Glomerular visceral epithelial cell (primary cell): ENCODE data around the gene CC2D1A.

Source experiments
- DNase-seq: peaks from one replicate; pipeline ENCODE4 v3.0.0-alpha.2; 2016; ENCODE audit errors: extremely low spot score

CC2D1A gene

DNA sequence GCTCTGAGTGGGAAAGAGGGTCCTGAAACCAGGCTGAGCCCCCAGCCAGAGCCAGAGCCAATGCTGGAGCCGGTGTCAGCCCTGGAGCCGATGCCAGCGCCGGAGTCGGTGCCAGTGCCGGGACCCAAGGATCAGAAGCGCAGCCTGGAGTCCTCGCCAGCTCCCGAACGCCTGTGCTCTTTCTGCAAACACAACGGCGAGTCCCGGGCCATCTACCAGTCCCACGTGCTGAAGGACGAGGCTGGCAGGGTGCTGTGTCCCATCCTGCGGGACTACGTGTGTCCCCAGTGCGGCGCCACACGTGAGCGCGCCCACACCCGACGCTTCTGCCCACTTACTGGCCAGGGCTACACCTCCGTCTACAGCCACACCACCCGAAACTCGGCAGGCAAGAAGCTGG lies 28.7 kb upstream of the CC2D1A start:
- no peak for DNase-seq

DNA sequence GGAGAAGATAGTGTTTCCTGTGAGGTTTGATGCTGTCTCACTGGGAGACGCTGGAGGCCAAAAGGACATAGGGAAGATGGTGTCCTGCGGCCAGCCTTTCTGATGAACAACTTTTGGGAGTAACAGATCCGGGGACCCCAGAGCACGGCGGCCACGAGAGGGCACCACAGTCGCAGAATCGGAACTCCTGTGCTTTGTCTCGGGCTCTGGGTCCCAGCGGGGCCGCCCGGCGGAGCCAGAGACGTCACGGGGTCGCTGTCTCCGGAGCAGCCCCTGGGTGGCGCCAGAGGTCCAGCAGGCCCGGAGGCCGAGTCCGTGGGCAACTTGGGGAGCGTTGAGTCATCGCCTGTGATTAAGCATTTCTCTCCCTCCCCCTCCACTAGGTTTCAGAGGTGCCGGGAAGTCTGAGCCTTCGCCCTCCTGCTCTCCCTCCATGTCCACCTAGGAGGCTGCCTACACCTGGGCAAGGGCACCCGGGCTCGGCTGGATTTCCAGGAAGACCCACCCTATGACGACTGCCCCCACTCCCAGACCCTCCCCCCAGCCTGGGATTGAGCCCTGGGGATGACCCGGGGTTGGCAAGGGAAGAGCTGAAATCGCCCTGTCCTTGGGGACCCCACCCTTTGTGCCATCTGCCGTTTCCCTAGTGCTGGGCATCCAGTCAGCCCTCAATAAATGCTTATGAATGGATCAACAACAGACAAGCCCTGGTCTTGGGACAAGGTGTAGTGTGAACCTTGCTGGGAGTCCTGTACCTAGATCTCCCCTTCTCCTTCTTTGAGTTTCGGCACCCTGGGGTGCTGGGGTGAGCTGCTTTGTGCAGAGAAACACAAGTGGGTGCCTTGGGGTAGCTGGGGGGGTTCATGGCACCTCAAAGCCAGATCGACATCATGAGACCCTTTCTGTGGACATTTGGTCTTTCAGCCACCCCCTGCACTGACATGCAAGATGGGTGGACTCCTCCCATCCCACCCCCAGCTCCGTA lies 25.6 kb upstream of the CC2D1A start:
- DNase-seq, result peak; percentile 98

DNA sequence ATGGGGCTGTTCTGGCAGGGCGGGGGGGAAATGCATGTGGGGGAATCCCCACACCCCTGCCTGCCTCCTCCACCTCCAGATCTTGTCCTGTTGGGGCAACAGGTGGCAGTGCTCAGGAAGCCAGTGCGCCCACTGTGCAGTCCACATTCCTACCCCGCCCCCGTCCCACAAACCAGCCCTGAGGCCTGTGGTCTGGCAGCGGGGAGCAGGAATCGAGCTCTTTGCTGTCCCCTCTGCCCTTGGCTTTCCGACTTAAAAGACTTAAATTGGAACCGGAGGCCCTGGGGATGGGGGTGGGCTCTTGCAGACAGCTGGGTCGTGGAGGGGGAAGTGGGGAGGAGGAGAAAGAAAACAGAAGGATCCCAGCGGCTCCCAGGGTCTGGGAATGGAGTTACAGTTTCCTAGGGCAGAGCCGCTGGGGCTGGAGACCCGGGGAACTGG lies 24.7 kb upstream of the CC2D1A start:
- peak; percentile 29 for DNase-seq

- DNase-seq, result no peak
These were observed 24.1 kb upstream of the CC2D1A start for GRCh38 chr19:13881692-13882418.

DNA sequence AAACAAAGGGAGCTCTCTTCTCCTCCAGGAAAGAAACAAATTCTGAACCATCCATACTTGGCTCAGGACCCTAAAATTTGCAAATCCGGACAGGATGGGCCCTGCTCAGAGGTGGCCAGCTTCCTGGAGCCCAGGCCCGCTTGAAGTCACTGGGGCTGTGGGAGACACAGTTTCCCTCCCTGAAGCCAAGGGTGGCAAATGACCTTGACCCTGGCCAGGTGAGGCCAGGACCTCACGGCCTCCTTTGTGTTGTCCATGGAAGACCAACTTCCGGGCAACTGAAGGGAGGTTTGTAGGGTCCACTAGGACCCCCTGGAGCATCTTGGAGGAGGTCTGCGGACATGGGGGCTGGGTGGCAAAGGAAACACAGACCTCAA lies 23.6 kb upstream of the CC2D1A start:
- no peak for DNase-seq

DNA sequence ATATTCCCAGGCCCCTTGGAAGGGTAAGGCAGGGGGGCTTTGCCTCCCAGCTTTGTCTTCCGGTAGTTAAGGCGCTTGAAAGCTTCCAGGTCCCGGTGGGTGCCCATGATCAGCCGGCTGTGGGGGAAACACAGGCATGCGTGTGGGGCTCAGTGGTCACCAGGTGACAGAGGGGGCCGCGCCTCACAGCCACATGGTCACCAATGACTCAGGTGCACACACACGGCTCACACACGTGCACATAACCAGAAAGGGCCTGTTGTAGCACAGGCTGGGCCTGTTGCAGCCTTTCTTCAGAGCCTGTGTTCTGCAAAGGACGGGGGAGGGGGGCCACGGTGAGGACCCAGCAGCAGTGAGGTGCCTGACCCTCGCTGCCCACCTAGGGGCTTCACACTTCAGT lies 23.2 kb upstream of the CC2D1A start:
- no peak for DNase-seq

DNA sequence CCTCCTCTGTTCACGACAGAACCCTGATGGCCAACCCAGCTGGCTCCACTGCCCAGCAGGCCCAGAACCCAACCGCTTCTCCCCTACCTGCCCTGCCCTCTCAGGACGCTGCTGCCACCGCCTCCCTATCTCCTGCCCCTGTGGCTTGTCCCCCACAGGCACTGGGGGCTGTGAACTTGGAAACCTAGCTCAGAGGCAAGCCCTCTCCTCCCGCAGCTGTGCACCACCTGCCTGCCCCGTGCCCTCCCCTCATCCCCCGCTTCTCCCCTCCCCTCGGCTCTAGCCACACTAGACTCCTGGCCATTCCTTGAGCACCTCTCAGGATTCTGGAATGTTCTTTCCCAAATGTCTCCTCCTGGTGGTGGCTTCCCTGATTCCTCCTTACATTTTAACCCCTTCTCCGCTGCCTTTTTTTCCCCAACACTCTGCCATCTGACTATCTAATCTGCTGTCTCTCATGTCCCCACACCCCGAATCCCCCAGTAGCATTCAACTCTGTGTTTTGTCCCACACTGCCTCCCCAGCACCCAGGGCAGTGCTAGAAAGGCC lies 22.4 kb upstream of the CC2D1A start:
- no peak for DNase-seq

DNA sequence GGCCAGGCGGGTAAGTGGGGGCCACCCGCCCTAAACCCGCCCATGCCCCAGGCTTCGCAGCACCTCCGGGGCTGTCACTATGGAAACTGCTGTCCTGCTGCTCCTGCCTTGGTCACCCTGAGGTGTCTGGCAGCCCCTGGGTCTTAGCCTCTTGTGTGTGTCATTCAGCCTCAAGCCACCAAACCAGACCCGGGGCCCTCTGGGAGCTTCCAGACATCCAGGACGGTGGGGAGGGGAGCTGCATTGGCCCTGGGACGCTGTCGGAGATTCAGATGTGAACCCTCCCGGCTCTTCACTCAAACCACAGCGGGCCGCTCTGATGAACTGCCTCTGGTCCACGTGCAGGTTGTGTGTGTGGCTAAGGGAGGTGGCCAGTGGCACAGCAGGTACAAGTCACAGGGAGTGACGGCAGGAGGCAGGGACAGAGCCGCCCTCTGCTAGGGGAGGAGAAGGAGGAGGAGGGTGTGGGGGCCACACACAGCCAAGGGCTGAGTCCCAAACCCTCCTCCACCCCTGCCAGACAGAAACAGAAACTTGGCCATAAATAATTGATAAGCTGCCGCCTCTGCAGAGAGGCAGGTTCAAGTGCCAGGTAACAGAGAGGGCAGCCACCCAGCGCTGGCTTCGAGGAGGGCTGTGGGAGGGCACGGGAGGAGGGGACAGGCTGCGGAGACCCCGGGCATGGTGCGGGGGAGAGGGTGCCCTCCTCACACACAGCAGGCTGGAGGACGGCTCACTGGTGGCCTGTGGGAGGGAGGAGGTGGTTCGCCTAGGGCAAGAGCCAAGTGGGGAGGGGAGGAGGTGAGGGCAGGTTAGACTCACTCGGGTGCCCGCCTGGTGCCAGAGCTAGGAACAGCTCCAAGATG lies 21.0 kb upstream of the CC2D1A start:
- no peak for DNase-seq

DNA sequence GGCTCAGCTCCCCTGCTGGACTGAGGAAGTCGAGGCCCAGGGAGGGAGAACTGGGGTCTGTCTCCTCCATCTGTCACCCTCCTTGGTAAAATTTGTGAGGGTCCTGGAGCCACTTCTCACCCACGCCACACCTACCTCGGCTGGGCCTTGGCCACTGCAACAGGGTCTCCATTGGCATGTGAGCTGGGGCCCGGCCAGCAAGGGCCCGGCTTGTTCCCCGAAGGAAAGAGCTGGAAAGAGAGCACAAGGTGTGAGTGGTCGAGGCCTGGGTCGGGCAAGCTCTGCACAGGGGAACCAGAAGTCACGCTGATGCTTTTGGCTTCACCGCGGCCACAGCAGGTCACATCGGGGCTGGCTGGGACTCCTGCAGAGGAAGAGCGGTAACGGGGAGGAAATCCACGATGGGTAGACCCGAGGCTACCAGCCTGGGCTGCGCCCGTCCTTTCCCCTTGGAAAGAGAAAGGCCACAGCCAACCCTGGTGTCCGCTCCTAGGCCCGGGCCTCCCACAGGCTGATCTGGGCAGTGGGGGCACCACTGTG lies 20.1 kb upstream of the CC2D1A start:
- DNase-seq, result no peak

DNA sequence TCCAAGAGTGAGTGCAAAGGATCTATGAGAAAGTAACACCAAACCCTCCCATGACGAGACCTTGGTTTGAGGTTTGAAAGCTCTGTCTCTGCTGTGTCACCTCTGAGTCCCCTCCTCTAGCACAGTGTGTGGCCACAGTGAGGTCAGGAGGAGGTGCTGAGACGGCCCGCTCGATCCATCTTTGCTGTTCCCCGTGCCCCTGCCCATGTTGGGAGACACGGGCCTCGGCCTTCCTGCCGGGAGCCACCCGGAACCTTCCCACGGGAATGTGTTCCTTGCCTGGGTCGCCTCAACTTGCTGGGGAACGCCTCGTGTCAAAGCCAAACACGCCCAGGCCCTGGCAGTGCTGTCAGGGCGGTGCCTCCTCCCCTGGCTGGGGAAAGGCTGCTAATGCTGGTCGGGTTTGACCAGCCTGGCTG lies 19.0 kb upstream of the CC2D1A start:
- DNase-seq, result no peak

- peak; percentile 40 for DNase-seq
These were observed 18.5 kb upstream of the CC2D1A start for GRCh38 chr19:13887517-13887916.

- no peak for DNase-seq
These were observed 17.7 kb upstream of the CC2D1A start for GRCh38 chr19:13888281-13888680.

DNA sequence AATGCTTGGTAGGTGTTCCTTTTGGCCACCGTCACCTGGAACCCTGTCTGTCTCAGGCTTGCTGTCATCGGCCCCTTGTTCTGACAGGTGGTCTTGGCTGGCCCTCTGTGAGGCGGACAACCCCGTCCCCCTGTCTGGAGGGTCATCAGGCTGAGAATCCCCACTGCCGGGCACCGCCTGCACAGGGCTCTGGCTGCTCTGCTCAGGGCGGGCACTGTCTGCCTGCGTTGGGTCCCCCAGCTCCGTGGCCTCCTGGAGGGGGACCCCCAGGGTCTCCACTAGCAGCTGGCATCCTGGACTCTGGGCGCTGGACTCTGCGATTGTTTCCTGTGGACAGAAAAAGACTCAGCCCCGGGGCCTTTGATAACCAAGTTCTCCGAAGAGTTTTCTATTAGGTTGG lies 15.9 kb upstream of the CC2D1A start:
- DNase-seq, result no peak

DNA sequence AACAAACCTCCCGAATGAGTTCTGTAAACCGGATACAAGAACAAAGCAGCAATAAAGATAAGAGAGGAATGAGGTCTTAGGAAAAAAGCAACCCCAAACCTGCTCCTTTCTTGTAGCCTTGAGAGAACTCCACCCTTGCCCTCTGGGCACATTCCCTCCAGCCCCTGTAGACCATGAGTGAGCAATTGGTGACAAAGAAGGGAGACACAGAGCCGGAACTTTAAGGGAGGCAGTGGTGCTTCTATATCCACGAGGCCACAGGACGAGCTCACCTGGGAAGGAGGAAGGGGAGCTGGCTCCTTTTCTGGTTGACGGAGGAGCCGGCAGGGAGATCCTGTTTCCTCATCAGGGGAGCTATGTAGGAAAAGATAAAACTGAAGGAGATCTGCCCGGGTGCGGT lies 13.1 kb upstream of the CC2D1A start:
- no peak for DNase-seq

DNA sequence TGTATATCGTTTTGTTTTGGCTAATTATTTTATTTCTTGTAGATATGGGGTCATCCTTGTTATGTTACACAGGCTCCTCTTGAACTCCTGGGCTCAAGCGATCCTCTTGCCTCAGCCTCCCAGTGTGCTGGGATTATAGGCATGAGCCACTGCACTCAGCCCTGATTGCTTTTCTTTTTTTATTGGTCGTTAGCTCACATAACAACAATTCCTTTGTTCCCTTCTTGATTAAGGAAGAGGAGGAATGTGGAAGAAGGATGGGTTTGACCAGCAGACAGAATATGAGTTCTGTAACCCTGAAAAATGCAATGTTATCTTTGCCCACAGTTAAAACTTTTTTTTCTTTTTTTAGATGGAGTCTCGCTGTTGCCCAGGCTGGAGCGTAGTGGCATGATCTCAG lies 11.4 kb upstream of the CC2D1A start:
- DNase-seq, result no peak

GRCh38 chr19:13896227-13896626 lies 9.8 kb upstream of the CC2D1A start:
- DNase-seq, result no peak

- no peak for DNase-seq
These were observed 6.6 kb upstream of the CC2D1A start for GRCh38 chr19:13899393-13899792.

- no peak for DNase-seq
These were observed 6.0 kb upstream of the CC2D1A start for GRCh38 chr19:13899912-13900584.

- DNase-seq, result no peak
These were observed 2.9 kb upstream of the CC2D1A start for GRCh38 chr19:13902993-13903555.

- DNase-seq, result no peak
These were observed 512 bp downstream of the CC2D1A start for GRCh38 chr19:13906521-13906904.

- no peak for DNase-seq
These were observed 909 bp downstream of the CC2D1A start for GRCh38 chr19:13906910-13907309.
